B cell (primary cell): ENCODE results near the gene TBXAS1. TPM values are rescaled to one million over a fixed set of nuclear protein-coding genes. Genes with fewer than 3 reads are reported as not detected.

ENCODE experiments used
- ATAC-seq: fragments of 200-7000 bp; cut with Tn5 transposase; one replicate; pipeline ENCODE4 v1.10.0; 2021; ENCODE audit warnings: low read depth, mild to moderate bottlenecking, moderate number of reproducible peaks, moderate library complexity
- CTCF ChIA-PET: fragments of 350-600 bp; sonication (Branson Sonifier 250); formaldehyde crosslinking; loops from one replicate; lab custom pipeline; 2021; ENCODE audit warnings: antibody characterized with exemption, inconsistent platforms; lab: Charles Lee
- POLR2A ChIA-PET: fragments of 350-600 bp; sonication (Branson Sonifier 250); formaldehyde crosslinking; loops from one replicate; lab custom pipeline; 2021; ENCODE audit warnings: antibody characterized with exemption; lab: Charles Lee
- DNase-seq: peaks from one replicate; pipeline ENCODE4 v3.0.0; 2013
- H2AFZ ChIP-seq: 2 replicates; pipeline ENCODE4 v1.6.1; 2012; ENCODE audit warnings: mild to moderate bottlenecking, low read depth, low read length; ENCODE audit not compliant: insufficient read depth, poor library complexity, severe bottlenecking
- H3K27ac ChIP-seq, 2 donors: 1 replicate in 1 of 2; 2 replicates in 1 of 2; pipeline ENCODE4 v1.5.1; 2012 to 2013; ENCODE audit warnings: low read length in 2 of 2, mild to moderate bottlenecking in 2 of 2, moderate library complexity in 1 of 2
- H3K27me3 ChIP-seq, 4 experiments: fragments of 200-600 bp in 1 of 4; sonication (generic) in 1 of 4; replicated peaks in 1 of 4; 1 replicate in 2 of 4; 2 replicates in 2 of 4; pipeline versions ENCODE4 v1.6.1 to v1.7.0; 2013 to 2016; ENCODE audit warnings: low read length in 3 of 4, mild to moderate bottlenecking in 2 of 4, mixed read lengths in 1 of 4, moderate library complexity in 1 of 4; ENCODE audit not compliant: insufficient read depth in 4 of 4, control insufficient read depth in 3 of 4; ENCODE audit errors: control extremely low read depth in 1 of 4
- H3K36me3 ChIP-seq, 2 experiments: replicated peaks in 1 of 2; 1 replicate in 1 of 2; 2 replicates in 1 of 2; pipeline versions ENCODE4 v1.6.1 to v1.7.1; 2013; ENCODE audit warnings: low read length in 1 of 2; ENCODE audit not compliant: insufficient read depth in 2 of 2, control insufficient read depth in 1 of 2; ENCODE audit errors: control extremely low read depth in 1 of 2, extremely low read depth in 1 of 2
- H3K4me1 ChIP-seq, 2 donors: fragments of 200-600 bp in 1 of 2; sonication (generic) in 1 of 2; 1 replicate in 1 of 2; 2 replicates in 1 of 2; pipeline versions ENCODE4 v1.5.1 to v1.6.1; 2013 to 2017; ENCODE audit warnings: low read length in 2 of 2; ENCODE audit not compliant: control insufficient read depth in 2 of 2, insufficient read depth in 2 of 2
- H3K4me2 ChIP-seq: replicated peaks from 2 replicates; pipeline ENCODE3; 2012; ENCODE audit warnings: mild to moderate bottlenecking, low read depth, low read length; ENCODE audit not compliant: poor library complexity, severe bottlenecking
- H3K4me3 ChIP-seq, 5 experiments: fragments of 200-600 bp in 1 of 5; sonication (generic) in 1 of 5; 1 replicate in 3 of 5; 2 replicates in 2 of 5; pipeline versions ENCODE4 v1.5.1 to v1.7.0; 2011 to 2016; ENCODE audit warnings: low read length in 4 of 5, mild to moderate bottlenecking in 4 of 5, low read depth in 2 of 5, control low read depth in 1 of 5, moderate library complexity in 1 of 5; ENCODE audit not compliant: insufficient read depth in 1 of 5; ENCODE audit errors: control extremely low read depth in 1 of 5, extremely low read depth in 1 of 5
- H3K79me2 ChIP-seq: fragments of 200-600 bp; sonication (generic); one replicate; pipeline ENCODE4 v1.6.0; 2016; ENCODE audit warnings: low read length; ENCODE audit not compliant: control insufficient read depth, insufficient read depth
- H3K9ac ChIP-seq: fragments of 200-600 bp; sonication (generic); 2 replicates; pipeline ENCODE4 v1.6.1; 2017; ENCODE audit warnings: mild to moderate bottlenecking, low read length, moderate library complexity
- H3K9me3 ChIP-seq, 3 donors: one replicate each; pipeline versions ENCODE4 v1.6.1 to v1.7.1; 2013; ENCODE audit warnings: low read length in 2 of 3; ENCODE audit not compliant: control insufficient read depth in 2 of 3, insufficient read depth in 1 of 3; ENCODE audit errors: control extremely low read depth in 1 of 3
- H4K20me1 ChIP-seq: 2 replicates; pipeline ENCODE4 v1.6.0; 2012; ENCODE audit warnings: mild to moderate bottlenecking, low read length; ENCODE audit not compliant: insufficient read depth, control insufficient read depth, poor library complexity, severe bottlenecking
- H3K27ac Mint-ChIP-seq: one replicate; pipeline ENCODE4 v1.8.0; 2021; ENCODE audit warnings: mixed read lengths
- H3K27me3 Mint-ChIP-seq: one replicate; pipeline ENCODE4 v1.8.0; 2021; ENCODE audit warnings: mixed read lengths
- H3K4me1 Mint-ChIP-seq: one replicate; pipeline ENCODE4 v1.8.0; 2021; ENCODE audit warnings: mixed read lengths
- H3K4me3 Mint-ChIP-seq: one replicate; pipeline ENCODE4 v1.8.0; 2021; ENCODE audit warnings: mixed read lengths
- H3K9me3 Mint-ChIP-seq: one replicate; pipeline ENCODE4 v1.8.0; 2022; ENCODE audit warnings: mixed read lengths; ENCODE audit not compliant: insufficient read depth
- EZH2 ChIP-seq: IDR thresholded peaks from 2 replicates; pipeline ENCODE4 v1.6.1; 2012; ENCODE audit warnings: borderline replicate concordance, low read depth, mild to moderate bottlenecking, moderate library complexity, low read length; ENCODE audit not compliant: insufficient read depth, poor library complexity, severe bottlenecking
- WGBS: methylation state at CpG from one replicate; pipeline ENCODE4 v1.1.5; 2013; ENCODE audit warnings: missing lambda C conversion rate; ENCODE audit not compliant: insufficient coverage; 5-methylcytosine and 5-hydroxymethylcytosine counted together
- intact Hi-C: fragments of 100-400 bp; cut with micrococcal nuclease; formaldehyde crosslinking; loops from one replicate; pipeline ENCODE4 v1.10.0; 2022
- polyA plus RNA-seq: library from polyadenylated mRNA; depleted of rRNA; stranded (reverse); fragments of >200 nt; gene quantifications from 2 replicates; pipeline ENCODE4 v1.2.3, GENCODE V29; 2012
- total RNA-seq, 2 donors: library from RNA; stranded (reverse); fragments of 120-200 nt in 1 of 2; gene quantifications; 1 replicate in 1 of 2; 2 replicates in 1 of 2; pipeline versions ENCODE4 v1.2.3 to v1.2.4, GENCODE V29; 2013 to 2022
- TF ChIP-seq, protein P1 (sequence below): fragments of 200-600 bp; IDR thresholded peaks from one replicate; pipeline ENCODE4 v1.8.0; 2022; ENCODE audit warnings: antibody characterized with exemption, mild to moderate bottlenecking

The TBXAS1 gene
- total and polyA plus RNA-seq, 2 donors (not counting 1 experiment from before 2014, with no cell fraction given) = 8.1 to 21.0 TPM

DNA sequence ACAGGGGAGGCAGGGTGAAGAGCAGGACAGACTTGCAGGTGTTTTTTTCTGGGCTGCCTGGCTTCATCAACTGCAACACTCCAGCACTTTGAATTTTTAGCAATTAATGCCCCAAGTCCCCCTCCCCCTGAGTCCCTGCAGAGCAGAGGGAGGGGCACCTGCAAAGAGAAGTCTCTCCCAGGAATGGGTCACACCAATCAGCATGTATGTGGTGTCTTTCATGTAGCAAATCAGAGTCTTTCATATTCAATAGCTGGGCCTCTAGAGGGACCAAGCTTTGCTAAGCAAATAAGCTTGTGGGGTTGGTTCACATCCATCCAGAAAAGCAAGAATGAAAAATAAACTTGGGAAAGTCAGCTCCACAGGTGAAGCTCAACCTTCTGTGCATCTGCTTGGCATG, 143.0 kb downstream of the TBXAS1 start:
- Histone ChIP-seq H3K27ac (no peak overlapping the region), H2AFZ (no peak overlapping the region), H3K79me2 (no peaks in the 10 kb centered on the region), H3K4me1 (no peaks in the 10 kb centered on the region), H3K4me2 (no peak overlapping the region), H3K9me3 (no peaks in the 10 kb centered on the region), H3K27me3 (no peaks in the 10 kb centered on the region), H3K4me3 (no peak overlapping the region), H4K20me1 (no peaks in the 10 kb centered on the region), H3K9ac (no peak overlapping the region), H3K36me3 (no peaks in the 10 kb centered on the region)
- intact Hi-C loops = no loop called here
- Mint-ChIP-seq H3K4me3 (no peak overlapping the region), H3K4me1 (no peaks in the 10 kb centered on the region), H3K27ac (no peak overlapping the region), H3K9me3 (no peaks in the 10 kb centered on the region), H3K27me3 (peaks cover 13% of the 10 kb centered on the region)
- ChIA-PET POLR2A (no interaction called here), CTCF (no interaction called here)
- no peak for DNase-seq
- TF ChIP-seq, protein P1, sequence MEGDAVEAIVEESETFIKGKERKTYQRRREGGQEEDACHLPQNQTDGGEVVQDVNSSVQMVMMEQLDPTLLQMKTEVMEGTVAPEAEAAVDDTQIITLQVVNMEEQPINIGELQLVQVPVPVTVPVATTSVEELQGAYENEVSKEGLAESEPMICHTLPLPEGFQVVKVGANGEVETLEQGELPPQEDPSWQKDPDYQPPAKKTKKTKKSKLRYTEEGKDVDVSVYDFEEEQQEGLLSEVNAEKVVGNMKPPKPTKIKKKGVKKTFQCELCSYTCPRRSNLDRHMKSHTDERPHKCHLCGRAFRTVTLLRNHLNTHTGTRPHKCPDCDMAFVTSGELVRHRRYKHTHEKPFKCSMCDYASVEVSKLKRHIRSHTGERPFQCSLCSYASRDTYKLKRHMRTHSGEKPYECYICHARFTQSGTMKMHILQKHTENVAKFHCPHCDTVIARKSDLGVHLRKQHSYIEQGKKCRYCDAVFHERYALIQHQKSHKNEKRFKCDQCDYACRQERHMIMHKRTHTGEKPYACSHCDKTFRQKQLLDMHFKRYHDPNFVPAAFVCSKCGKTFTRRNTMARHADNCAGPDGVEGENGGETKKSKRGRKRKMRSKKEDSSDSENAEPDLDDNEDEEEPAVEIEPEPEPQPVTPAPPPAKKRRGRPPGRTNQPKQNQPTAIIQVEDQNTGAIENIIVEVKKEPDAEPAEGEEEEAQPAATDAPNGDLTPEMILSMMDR = no peak
- no peak for TF ChIP-seq EZH2
- ATAC-seq = no peak

DNA sequence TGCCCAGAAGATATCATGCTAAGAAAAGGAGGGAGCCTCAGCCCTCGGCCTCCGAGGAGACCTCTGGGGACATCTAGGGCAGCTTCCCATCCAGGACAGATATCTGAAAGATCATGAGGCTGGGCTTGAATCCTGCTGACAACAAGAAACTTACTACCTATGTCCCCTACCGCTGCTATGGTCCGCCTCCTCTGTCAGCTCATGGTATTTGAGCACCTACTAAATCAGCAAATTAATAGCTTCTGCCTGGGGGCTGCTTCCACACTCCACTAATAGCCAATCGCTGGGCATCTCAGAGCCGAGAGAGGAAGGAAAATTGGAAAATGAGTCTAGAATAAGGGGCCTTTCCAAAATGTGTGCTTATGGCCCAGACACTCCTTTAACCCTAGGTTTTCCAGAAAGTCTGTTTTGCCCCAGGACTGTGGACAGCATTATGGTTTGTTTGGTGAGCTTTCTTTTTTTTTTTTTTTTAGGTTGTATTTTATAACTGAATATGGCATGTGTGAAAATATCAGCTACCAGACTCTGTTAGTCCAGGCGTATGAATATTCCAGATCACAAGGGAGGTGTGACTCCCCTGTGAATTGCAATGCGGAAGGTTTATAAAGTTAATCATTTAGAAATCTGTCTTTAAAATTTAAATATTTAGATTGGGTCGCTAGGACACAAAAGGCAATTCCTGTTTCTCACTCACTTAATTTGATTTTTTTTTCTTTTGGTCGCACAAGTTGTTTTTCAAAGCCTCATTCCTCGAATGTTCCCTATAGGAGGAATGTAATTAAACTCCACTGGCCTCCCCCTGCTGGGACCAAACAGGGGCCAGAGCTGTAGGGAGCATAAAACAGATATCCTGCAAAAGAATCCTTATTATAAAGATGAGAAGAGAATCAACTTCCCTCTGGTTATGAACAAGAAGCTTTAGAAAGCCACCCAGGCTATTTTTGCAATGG, 144.3 kb downstream of the TBXAS1 start:
- TF ChIP-seq, protein P1 = no peak
- TF ChIP-seq EZH2 = no peak
- CTCF ChIA-PET = no interaction called here
- intact Hi-C loops = no loop called here

More for the DNA sequence above, 144.3 kb downstream of the TBXAS1 start:
- H4K20me1 ChIP-seq = no peaks in the 10 kb centered on the region
- Mint-ChIP-seq H3K9me3 (no peaks in the 10 kb centered on the region), H3K4me1 (no peaks in the 10 kb centered on the region), H3K27ac (no peak overlapping the region), H3K27me3 (peaks cover 13% of the 10 kb centered on the region), H3K4me3 (no peak overlapping the region)
- POLR2A ChIA-PET = interaction anchor here (0.6 kb wide), 2 partner anchors 14 to 265 kb away, joined by 3 to 5 read pairs; no protein-coding TSS in a partner anchor
- DNase-seq (no peak), ATAC-seq (no peak)
- 100% methylated on average over 2 of the region's 11 CpGs for WGBS
- no peak overlapping the region for H3K9ac ChIP-seq
- no peaks in the 10 kb centered on the region for H3K36me3 ChIP-seq
- H3K9me3 ChIP-seq = no peaks in the 10 kb centered on the region
- no peak overlapping the region for H3K4me2 ChIP-seq
- H3K79me2 ChIP-seq = no peaks in the 10 kb centered on the region
- H2AFZ ChIP-seq = no peak overlapping the region
- H3K27me3 ChIP-seq = no peaks in the 10 kb centered on the region
- no peaks in the 10 kb centered on the region for H3K4me1 ChIP-seq
- no peak overlapping the region for H3K27ac ChIP-seq
- no peak overlapping the region for H3K4me3 ChIP-seq
